ENCODE measurements around the gene DNAJC10. TPM values are rescaled to one million over a fixed set of nuclear protein-coding genes. Genes with fewer than 3 reads are reported as not detected.

The DNAJC10 gene
- total RNA-seq, 2 experiments from 2014 or later: 117 to 227 TPM

DNA sequence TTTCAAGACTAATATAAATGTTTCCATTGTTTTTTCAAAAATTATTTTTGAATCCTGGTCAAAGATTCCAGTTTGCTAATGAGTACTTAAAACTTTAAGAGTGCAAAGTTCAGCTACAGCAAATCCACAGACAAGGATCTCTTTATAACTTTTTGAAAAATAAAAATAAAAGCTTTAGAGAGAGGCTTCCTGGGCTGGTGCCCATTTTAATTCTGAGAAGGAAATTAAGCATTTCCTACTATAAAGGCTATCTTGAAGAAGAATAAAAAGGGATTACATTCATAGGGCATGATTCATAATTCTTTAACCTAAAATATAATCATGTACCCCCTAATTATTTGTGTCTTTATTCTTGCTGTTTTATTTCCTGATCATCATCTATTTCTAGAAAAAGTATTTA lies 38.2 kb downstream of the DNAJC10 start:
- no peak overlapping the region for H2AFZ ChIP-seq (ENCODE audit: low read length)
- BruUV-seq (replicated peaks): no TSS peak
- peaks cover 95% of the 10 kb centered on the region for H3K36me3 ChIP-seq (ENCODE audit: insufficient read depth, low read length)
- no peak overlapping the region for H3K4me3 ChIP-seq (ENCODE audit: low read depth, low read length, poor library complexity, severe bottlenecking)
- no peak for DNase-seq (ENCODE audit: low spot score)
- H3K9me3 ChIP-seq (ENCODE audit: low read length): no peaks in the 10 kb centered on the region
- no peaks in the 10 kb centered on the region for H3K4me1 ChIP-seq (ENCODE audit: insufficient read depth, low read length, poor library complexity, severe bottlenecking)
- no peaks in the 10 kb centered on the region for H3K9me2 ChIP-seq (ENCODE audit: insufficient read depth, low read length)
- CTCF ChIA-PET (ENCODE audit: unreplicated experiment): no interaction called here
- H3K27ac ChIP-seq (ENCODE audit: low read depth, low read length, poor library complexity, severe bottlenecking): no peak overlapping the region
- H4K20me1 ChIP-seq (ENCODE audit: insufficient read depth, low read length): no peaks in the 10 kb centered on the region
- H3K79me2 ChIP-seq (ENCODE audit: insufficient read depth, low read depth, low read length): no peaks in the 10 kb centered on the region
- TF ChIP-seq EZH2phosphoT487 (IDR thresholded peaks at IDR 0.05; ENCODE audit: borderline replicate concordance, low read depth, low read length): no peak
- TF ChIP-seq, protein P1, sequence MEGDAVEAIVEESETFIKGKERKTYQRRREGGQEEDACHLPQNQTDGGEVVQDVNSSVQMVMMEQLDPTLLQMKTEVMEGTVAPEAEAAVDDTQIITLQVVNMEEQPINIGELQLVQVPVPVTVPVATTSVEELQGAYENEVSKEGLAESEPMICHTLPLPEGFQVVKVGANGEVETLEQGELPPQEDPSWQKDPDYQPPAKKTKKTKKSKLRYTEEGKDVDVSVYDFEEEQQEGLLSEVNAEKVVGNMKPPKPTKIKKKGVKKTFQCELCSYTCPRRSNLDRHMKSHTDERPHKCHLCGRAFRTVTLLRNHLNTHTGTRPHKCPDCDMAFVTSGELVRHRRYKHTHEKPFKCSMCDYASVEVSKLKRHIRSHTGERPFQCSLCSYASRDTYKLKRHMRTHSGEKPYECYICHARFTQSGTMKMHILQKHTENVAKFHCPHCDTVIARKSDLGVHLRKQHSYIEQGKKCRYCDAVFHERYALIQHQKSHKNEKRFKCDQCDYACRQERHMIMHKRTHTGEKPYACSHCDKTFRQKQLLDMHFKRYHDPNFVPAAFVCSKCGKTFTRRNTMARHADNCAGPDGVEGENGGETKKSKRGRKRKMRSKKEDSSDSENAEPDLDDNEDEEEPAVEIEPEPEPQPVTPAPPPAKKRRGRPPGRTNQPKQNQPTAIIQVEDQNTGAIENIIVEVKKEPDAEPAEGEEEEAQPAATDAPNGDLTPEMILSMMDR (conservative IDR thresholded peaks at IDR 0.05; ENCODE audit: low read length): no peak
- H3K4me2 ChIP-seq (ENCODE audit: low read length): no peak overlapping the region
- POLR2A ChIA-PET: interaction anchor here (0.7 to 1.4 kb wide), 4 partner anchors 10 to 145 kb away, joined by 3 to 6 read pairs (median 3); no protein-coding TSS in a partner anchor
- intact Hi-C loops (cut with micrococcal nuclease; ENCODE audit: unreplicated experiment): no loop called here

DNA sequence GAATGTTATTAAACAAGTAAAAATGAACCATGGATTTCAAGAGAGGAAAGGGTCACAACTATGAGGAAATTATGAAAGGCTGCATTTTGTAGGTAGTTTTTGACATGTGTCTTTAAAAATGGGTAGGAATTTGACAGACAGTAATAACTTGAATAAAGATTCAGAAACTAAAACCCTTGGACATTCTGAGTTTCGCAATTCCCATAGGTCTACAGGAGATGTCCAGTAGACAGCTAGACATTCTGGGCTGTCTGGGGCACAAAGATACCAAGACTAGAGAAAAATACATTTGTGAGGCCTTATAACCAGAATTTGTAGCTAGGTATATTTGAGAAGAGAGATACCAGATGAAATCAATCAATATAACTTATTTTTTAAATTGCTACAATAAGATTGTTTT lies 42.3 kb downstream of the DNAJC10 start:
- Histone ChIP-seq H3K9me2 (ENCODE audit: insufficient read depth, low read length) (no peaks in the 10 kb centered on the region), H3K4me1 (ENCODE audit: insufficient read depth, low read length, poor library complexity, severe bottlenecking) (no peaks in the 10 kb centered on the region), H3K4me2 (ENCODE audit: low read length) (no peak overlapping the region), H3K9me3 (ENCODE audit: low read length) (no peaks in the 10 kb centered on the region), H3K4me3 (ENCODE audit: low read depth, low read length, poor library complexity, severe bottlenecking) (no peak overlapping the region), H3K27ac (ENCODE audit: low read depth, low read length, poor library complexity, severe bottlenecking) (no peak overlapping the region), H4K20me1 (ENCODE audit: insufficient read depth, low read length) (no peaks in the 10 kb centered on the region), H3K36me3 (ENCODE audit: insufficient read depth, low read length) (peaks cover 99% of the 10 kb centered on the region), H3K79me2 (ENCODE audit: insufficient read depth, low read depth, low read length) (no peaks in the 10 kb centered on the region), H2AFZ (ENCODE audit: low read length) (no peak overlapping the region)
- POLR2A ChIA-PET: interaction anchor here (0.6 to 1.8 kb wide), 5 partner anchors 15 to 372 kb away, joined by 4 to 6 read pairs (median 4); no protein-coding TSS in a partner anchor
- CTCF ChIA-PET (ENCODE audit: unreplicated experiment): no interaction called here
- no peak for TF ChIP-seq EZH2phosphoT487 (IDR thresholded peaks at IDR 0.05; ENCODE audit: borderline replicate concordance, low read depth, low read length)
- TF ChIP-seq, protein P1 (conservative IDR thresholded peaks at IDR 0.05; ENCODE audit: low read length): no peak
- intact Hi-C loops (cut with micrococcal nuclease; ENCODE audit: unreplicated experiment): no loop called here
- BruUV-seq (replicated peaks): no TSS peak
- DNase-seq (ENCODE audit: low spot score): no peak

DNA sequence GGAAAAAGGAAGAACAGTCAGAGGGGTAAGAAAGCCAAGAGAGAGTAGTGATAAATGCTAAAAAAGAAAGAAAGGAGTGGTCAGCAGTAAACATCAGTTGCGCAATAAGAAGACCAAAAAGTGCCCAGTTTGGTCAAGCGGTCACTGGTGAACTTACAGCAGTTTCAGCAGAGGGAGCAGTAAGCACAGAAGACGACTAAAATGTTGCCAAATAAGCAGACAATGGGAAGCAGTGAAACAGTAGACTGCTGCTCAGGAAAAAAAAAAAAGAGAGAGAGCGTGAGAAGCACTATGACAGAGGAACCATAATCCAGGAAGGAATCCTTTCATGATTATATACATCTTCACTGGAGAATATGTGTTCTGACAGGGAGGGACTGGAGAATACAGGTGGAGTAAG lies 45.8 kb downstream of the DNAJC10 start:
- no peaks in the 10 kb centered on the region for H3K9me3 ChIP-seq (ENCODE audit: low read length)
- H3K9me2 ChIP-seq (ENCODE audit: insufficient read depth, low read length): no peaks in the 10 kb centered on the region
- no peak overlapping the region for H3K4me3 ChIP-seq (ENCODE audit: low read depth, low read length, poor library complexity, severe bottlenecking)
- ChIA-PET CTCF (ENCODE audit: unreplicated experiment) (no interaction called here), POLR2A (no interaction called here)
- intact Hi-C loops (cut with micrococcal nuclease; ENCODE audit: unreplicated experiment): no loop called here
- no peaks in the 10 kb centered on the region for H3K4me1 ChIP-seq (ENCODE audit: insufficient read depth, low read length, poor library complexity, severe bottlenecking)
- DNase-seq (ENCODE audit: low spot score): no peak
- no TSS peak for BruUV-seq (replicated peaks)
- H3K79me2 ChIP-seq (ENCODE audit: insufficient read depth, low read depth, low read length): no peaks in the 10 kb centered on the region
- no peaks in the 10 kb centered on the region for H4K20me1 ChIP-seq (ENCODE audit: insufficient read depth, low read length)
- H3K4me2 ChIP-seq (ENCODE audit: low read length): no peak overlapping the region
- H3K27ac ChIP-seq (ENCODE audit: low read depth, low read length, poor library complexity, severe bottlenecking): no peak overlapping the region
- H2AFZ ChIP-seq (ENCODE audit: low read length): no peak overlapping the region
- H3K36me3 ChIP-seq (ENCODE audit: insufficient read depth, low read length): peaks cover 100% of the 10 kb centered on the region
- TF ChIP-seq, protein P1 (conservative IDR thresholded peaks at IDR 0.05; ENCODE audit: low read length): no peak
- no peak for TF ChIP-seq EZH2phosphoT487 (IDR thresholded peaks at IDR 0.05; ENCODE audit: borderline replicate concordance, low read depth, low read length)
